WTC11 (cell line): Measurements from ENCODE around the gene LRRC74A. TPM values are rescaled to one million over a fixed set of nuclear protein-coding genes. Genes with fewer than 3 reads are reported as not detected.
A peak's percentile ranks its signal among the peaks of the same experiment; 100 is the strongest.

Experiments
- ATAC-seq: fragments of 200-7000 bp; cut with Tn5 transposase; 2 replicates; pipeline ENCODE4 v1.10.0; 2021; ENCODE audit warnings: mild to moderate bottlenecking, moderate library complexity
- CTCF ChIA-PET: fragments of 300-600 bp; sonication (Branson Sonifier 250); formaldehyde crosslinking; loops from one replicate; lab custom pipeline; 2021; ENCODE audit warnings: antibody characterized with exemption; lab: Charles Lee
- POLR2A ChIA-PET: fragments of 350-600 bp; sonication (Branson Sonifier 250); formaldehyde crosslinking; loops from one replicate; lab custom pipeline; 2021; ENCODE audit warnings: antibody characterized with exemption; lab: Charles Lee
- DNase-seq: peaks from one replicate; pipeline ENCODE4 v3.0.0; 2021; ENCODE audit warnings: low spot score
- H3K27ac Mint-ChIP-seq: 2 replicates; pipeline ENCODE4 v1.8.0; 2021; ENCODE audit warnings: mixed read lengths
- H3K27me3 Mint-ChIP-seq: 2 replicates; pipeline ENCODE4 v1.8.0; 2021; ENCODE audit warnings: low read depth, mild to moderate bottlenecking, moderate library complexity, mixed read lengths
- H3K36me3 Mint-ChIP-seq: 2 replicates; pipeline ENCODE4 v1.8.0; 2021; ENCODE audit warnings: mixed read lengths
- H3K4me1 Mint-ChIP-seq: 2 replicates; pipeline ENCODE4 v1.8.0; 2022; ENCODE audit warnings: mixed read lengths
- H3K4me3 Mint-ChIP-seq: 2 replicates; pipeline ENCODE4 v1.8.0; 2021; ENCODE audit warnings: mild to moderate bottlenecking, moderate library complexity, mixed read lengths
- H3K9me3 Mint-ChIP-seq: 2 replicates; pipeline ENCODE4 v1.8.0; 2021; ENCODE audit warnings: mixed read lengths
- FOXJ3 ChIP-seq: sonication (generic); formaldehyde crosslinking; IDR thresholded peaks from 2 replicates; pipeline ENCODE4 v1.9.0; 2021; ENCODE audit warnings: missing genetic modification reagents, mild to moderate bottlenecking, borderline replicate concordance
- GTF2I ChIP-seq: fragments of 250-450 bp; sonication (Bioruptor Pico); conservative IDR thresholded peaks from 2 replicates; pipeline ENCODE4 v1.4.0; 2021; ENCODE audit warnings: mild to moderate bottlenecking
- HMGA2 ChIP-seq: fragments of 250-450 bp; sonication (Bioruptor Pico); IDR thresholded peaks from 2 replicates; pipeline ENCODE4 v1.4.0; 2021; ENCODE audit warnings: mild to moderate bottlenecking, moderate library complexity
- KAT7 ChIP-seq: sonication (generic); formaldehyde crosslinking; IDR thresholded peaks from 2 replicates; pipeline ENCODE4 v1.8.1; 2023; ENCODE audit warnings: missing genetic modification reagents, mild to moderate bottlenecking, borderline replicate concordance
- NFYB ChIP-seq: sonication (generic); formaldehyde crosslinking; conservative IDR thresholded peaks from 2 replicates; pipeline ENCODE4 v1.8.0; 2022; ENCODE audit warnings: low read depth, missing genetic modification reagents
- NR3C1 ChIP-seq: sonication (generic); formaldehyde crosslinking; conservative IDR thresholded peaks from 2 replicates; pipeline ENCODE4 v1.8.1; 2023; ENCODE audit warnings: low read depth, mild to moderate bottlenecking, missing genetic modification reagents
- SMAD4 ChIP-seq: sonication (generic); formaldehyde crosslinking; IDR thresholded peaks from 2 replicates; pipeline ENCODE4 v1.8.0; 2022; ENCODE audit warnings: mild to moderate bottlenecking, missing genetic modification reagents
- SP1 ChIP-seq: sonication (generic); formaldehyde crosslinking; conservative IDR thresholded peaks from 2 replicates; pipeline ENCODE4 v1.8.1; 2022; ENCODE audit warnings: missing genetic modification reagents
- TEAD1 ChIP-seq: sonication (generic); formaldehyde crosslinking; IDR thresholded peaks from 2 replicates; pipeline ENCODE4 v1.8.0; 2022; ENCODE audit warnings: mild to moderate bottlenecking, missing genetic modification reagents
- ZNF219 ChIP-seq: sonication (generic); formaldehyde crosslinking; IDR thresholded peaks from 2 replicates; pipeline ENCODE4 v1.8.0; 2023; ENCODE audit warnings: missing genetic modification reagents, mild to moderate bottlenecking, borderline replicate concordance
- ZNF416 ChIP-seq: fragments of 250-450 bp; sonication (Bioruptor Pico); IDR thresholded peaks from 2 replicates; pipeline ENCODE4 v1.9.0; 2021; ENCODE audit warnings: mild to moderate bottlenecking, inconsistent platforms
- ZNF423 ChIP-seq: fragments of 250-450 bp; sonication (Bioruptor Pico); IDR thresholded peaks from 2 replicates; pipeline ENCODE4 v2.1.2; 2022; ENCODE audit warnings: mild to moderate bottlenecking, moderate library complexity
- ZNF671 ChIP-seq: fragments of 250-450 bp; sonication (Bioruptor Pico); IDR thresholded peaks from 2 replicates; pipeline ENCODE4 v1.8.0; 2021; ENCODE audit warnings: mild to moderate bottlenecking
- total RNA-seq: library from RNA; stranded (reverse); gene quantifications from 3 replicates; pipeline ENCODE4 v1.2.3, GENCODE V29; 2021
- TF ChIP-seq, protein P1 (sequence below): sonication (generic); formaldehyde crosslinking; IDR thresholded peaks from 2 replicates; pipeline ENCODE4 v1.8.1; 2023; ENCODE audit warnings: mild to moderate bottlenecking, missing genetic modification reagents
- TF ChIP-seq, protein P2 (sequence below): sonication (generic); formaldehyde crosslinking; IDR thresholded peaks from 2 replicates; pipeline ENCODE4 v1.8.1; 2022; ENCODE audit warnings: low read depth, missing genetic modification reagents, borderline replicate concordance
- TF ChIP-seq, protein P3 (sequence below): sonication (generic); formaldehyde crosslinking; conservative IDR thresholded peaks from 2 replicates; pipeline ENCODE4 v1.8.1; 2023; ENCODE audit warnings: mild to moderate bottlenecking, low read depth, missing genetic modification reagents, moderate library complexity
- TF ChIP-seq, protein P4 (sequence below): fragments of 250-450 bp; sonication (Bioruptor Pico); IDR thresholded peaks from 2 replicates; pipeline ENCODE4 v2.1.2; 2022; ENCODE audit warnings: mild to moderate bottlenecking, moderate library complexity
- TF ChIP-seq, protein P5 (sequence below): sonication (generic); formaldehyde crosslinking; IDR thresholded peaks from 2 replicates; pipeline ENCODE4 v1.8.1; 2022; ENCODE audit warnings: mild to moderate bottlenecking, missing genetic modification reagents, moderate library complexity, borderline replicate concordance
- TF ChIP-seq, protein P6 (sequence below): sonication (generic); formaldehyde crosslinking; IDR thresholded peaks from 2 replicates; pipeline ENCODE4 v1.8.1; 2023; ENCODE audit warnings: mild to moderate bottlenecking, missing genetic modification reagents

LRRC74A gene
- total RNA-seq, 1 experiment from 2014 or later = not detected

DNA sequence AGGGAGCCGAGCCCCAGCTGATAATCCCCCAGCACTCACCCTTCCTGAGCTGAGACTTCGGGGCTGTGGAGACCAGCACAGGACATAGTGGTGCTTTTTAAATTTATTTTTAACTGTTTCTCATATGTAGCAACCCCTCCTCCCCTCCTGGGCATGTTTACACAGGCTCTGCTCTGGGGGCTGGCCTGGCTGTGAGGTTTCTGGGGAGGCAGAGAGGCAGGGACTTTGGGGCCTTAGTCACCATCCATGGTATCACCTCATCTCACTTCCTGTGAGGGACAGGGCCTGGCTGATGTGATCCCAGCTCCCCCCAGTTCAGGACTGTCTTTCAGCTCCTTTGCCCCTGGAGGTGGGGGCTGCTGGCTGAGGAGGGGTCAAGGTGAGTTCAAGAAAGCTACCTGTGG lies 44.6 kb upstream of the LRRC74A start (continued):
- TF ChIP-seq KAT7 = no peak
- no peak for TF ChIP-seq ZNF671 (CRISPR knock-in tag)
- TF ChIP-seq, all 79 proteins: peak for 0

DNA sequence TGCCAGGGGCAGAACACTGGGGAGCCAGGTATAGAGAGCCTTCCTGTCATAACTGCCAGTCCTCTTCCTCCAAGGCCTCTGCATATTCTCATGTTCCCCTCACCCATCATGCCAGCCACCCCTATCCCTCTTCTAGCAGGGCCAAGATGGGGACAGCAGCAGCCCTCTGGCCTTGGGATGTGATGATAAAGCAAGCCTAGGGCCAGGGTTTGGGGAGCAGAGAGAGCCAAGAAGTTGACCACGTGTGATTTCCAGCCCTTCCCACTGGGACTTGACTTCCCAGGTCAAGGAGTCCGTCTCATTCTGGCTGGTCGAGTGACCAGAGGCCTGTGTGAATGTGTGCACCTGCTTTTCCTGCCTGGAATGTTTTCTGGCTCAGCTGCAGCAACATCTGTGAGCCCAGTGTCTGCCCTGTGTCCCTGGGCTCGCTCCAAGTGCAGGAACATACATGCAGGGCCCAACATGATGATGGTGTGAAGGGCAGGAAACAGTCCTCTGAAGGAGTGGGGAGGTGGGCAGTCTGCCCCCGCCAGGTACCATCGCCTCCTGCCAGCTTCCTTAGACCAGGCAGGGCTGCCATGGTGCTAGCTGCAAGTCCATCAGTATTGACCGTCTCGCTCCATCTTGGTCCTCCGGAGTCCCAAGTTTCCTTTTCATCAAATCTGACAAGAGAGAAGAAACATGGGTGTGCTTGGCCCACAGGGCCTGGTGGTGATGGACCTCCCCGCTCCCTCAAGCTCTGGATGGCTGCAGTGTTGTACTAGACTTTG lies 43.9 kb upstream of the LRRC74A start:
- TF ChIP-seq, protein P1, sequence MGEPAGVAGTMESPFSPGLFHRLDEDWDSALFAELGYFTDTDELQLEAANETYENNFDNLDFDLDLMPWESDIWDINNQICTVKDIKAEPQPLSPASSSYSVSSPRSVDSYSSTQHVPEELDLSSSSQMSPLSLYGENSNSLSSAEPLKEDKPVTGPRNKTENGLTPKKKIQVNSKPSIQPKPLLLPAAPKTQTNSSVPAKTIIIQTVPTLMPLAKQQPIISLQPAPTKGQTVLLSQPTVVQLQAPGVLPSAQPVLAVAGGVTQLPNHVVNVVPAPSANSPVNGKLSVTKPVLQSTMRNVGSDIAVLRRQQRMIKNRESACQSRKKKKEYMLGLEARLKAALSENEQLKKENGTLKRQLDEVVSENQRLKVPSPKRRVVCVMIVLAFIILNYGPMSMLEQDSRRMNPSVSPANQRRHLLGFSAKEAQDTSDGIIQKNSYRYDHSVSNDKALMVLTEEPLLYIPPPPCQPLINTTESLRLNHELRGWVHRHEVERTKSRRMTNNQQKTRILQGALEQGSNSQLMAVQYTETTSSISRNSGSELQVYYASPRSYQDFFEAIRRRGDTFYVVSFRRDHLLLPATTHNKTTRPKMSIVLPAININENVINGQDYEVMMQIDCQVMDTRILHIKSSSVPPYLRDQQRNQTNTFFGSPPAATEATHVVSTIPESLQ = no peak
- TF ChIP-seq, protein P2, sequence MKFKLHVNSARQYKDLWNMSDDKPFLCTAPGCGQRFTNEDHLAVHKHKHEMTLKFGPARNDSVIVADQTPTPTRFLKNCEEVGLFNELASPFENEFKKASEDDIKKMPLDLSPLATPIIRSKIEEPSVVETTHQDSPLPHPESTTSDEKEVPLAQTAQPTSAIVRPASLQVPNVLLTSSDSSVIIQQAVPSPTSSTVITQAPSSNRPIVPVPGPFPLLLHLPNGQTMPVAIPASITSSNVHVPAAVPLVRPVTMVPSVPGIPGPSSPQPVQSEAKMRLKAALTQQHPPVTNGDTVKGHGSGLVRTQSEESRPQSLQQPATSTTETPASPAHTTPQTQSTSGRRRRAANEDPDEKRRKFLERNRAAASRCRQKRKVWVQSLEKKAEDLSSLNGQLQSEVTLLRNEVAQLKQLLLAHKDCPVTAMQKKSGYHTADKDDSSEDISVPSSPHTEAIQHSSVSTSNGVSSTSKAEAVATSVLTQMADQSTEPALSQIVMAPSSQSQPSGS = no peak
- no peak for TF ChIP-seq ZNF416 (CRISPR knock-in tag)
- no peak for TF ChIP-seq NFYB (CRISPR knock-in tag)
- no peak for TF ChIP-seq ZNF219 (CRISPR knock-in tag)
- TF ChIP-seq GTF2I = no peak
- DNase-seq (no peak), ATAC-seq (no peak)
- no peak overlapping the region for H3K4me3 Mint-ChIP-seq
- CTCF ChIA-PET = interaction anchor here (1.6 to 3.8 kb wide), 4 partner anchors 10 to 73 kb away, joined by 3 to 124 read pairs (median 29); no protein-coding TSS in a partner anchor
- H3K9me3 Mint-ChIP-seq = no peaks in the 10 kb centered on the region
- peaks cover 3% of the 10 kb centered on the region; the same call in 1 of the 2 replicates for H3K4me1 Mint-ChIP-seq
- peaks cover 14% of the 10 kb centered on the region for H3K36me3 Mint-ChIP-seq
- POLR2A ChIA-PET = no interaction called here
- no peak overlapping the region for H3K27ac Mint-ChIP-seq
- H3K27me3 Mint-ChIP-seq = peaks cover 2% of the 10 kb centered on the region; the same call in 1 of the 2 replicates

DNA sequence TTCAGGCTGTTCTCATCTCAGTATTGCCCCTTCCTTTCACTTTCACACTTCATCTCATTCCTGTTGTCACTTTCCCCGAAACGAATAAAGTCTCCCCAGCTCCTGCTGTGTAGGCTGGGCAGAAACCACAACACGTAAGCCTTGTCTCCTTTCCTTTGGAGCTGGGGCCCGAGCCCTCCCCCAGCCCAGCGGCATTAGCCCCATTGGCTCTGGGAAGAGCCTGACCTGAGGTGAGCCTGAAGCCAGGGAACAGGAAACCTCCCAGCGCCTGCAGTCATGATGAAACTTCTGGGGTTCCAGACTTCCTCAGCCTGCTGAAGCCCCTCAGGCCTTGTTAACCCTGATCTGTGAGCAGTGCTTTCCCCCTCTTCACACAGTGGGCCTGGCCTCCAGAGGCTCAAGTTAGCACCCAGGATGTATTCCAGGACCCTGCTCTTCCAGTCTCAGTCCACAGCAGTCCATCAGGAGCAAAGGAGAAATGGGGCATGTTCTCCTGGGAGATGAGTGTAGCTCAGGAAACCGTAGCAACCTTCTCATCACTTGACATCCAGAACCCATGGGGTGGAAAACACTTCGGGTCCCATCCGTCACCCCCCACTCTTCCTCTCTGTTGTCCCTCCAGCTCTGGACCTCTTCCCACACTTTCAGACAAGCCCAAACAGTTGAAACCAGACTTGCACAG lies 43.2 kb upstream of the LRRC74A start:
- CTCF ChIA-PET = interaction anchor here (3.7 to 3.8 kb wide), 2 partner anchors 11 to 73 kb away, joined by 46 to 124 read pairs; no protein-coding TSS in a partner anchor
- Mint-ChIP-seq H3K27me3 (peaks cover 2% of the 10 kb centered on the region; the same call in 1 of the 2 replicates), H3K4me3 (no peak overlapping the region), H3K36me3 (peaks cover 19% of the 10 kb centered on the region), H3K4me1 (peaks cover 3% of the 10 kb centered on the region; the same call in 1 of the 2 replicates), H3K9me3 (no peaks in the 10 kb centered on the region), H3K27ac (peak overlapping the region; percentile 43)
- ATAC-seq (0 out of 2 replicates have a peak, but pooled peaks have one; percentile 6), DNase-seq (no peak)
- POLR2A ChIA-PET = no interaction called here
- TF ChIP-seq HMGA2 (CRISPR knock-in tag) = no peak
- TF ChIP-seq SP1 = no peak
- no peak for TF ChIP-seq ZNF423 (CRISPR knock-in tag)
- TF ChIP-seq, protein P2 = no peak
- TF ChIP-seq SMAD4 (CRISPR knock-in tag) = no peak
- no peak for TF ChIP-seq ZNF416 (CRISPR knock-in tag)
- TF ChIP-seq, protein P3, sequence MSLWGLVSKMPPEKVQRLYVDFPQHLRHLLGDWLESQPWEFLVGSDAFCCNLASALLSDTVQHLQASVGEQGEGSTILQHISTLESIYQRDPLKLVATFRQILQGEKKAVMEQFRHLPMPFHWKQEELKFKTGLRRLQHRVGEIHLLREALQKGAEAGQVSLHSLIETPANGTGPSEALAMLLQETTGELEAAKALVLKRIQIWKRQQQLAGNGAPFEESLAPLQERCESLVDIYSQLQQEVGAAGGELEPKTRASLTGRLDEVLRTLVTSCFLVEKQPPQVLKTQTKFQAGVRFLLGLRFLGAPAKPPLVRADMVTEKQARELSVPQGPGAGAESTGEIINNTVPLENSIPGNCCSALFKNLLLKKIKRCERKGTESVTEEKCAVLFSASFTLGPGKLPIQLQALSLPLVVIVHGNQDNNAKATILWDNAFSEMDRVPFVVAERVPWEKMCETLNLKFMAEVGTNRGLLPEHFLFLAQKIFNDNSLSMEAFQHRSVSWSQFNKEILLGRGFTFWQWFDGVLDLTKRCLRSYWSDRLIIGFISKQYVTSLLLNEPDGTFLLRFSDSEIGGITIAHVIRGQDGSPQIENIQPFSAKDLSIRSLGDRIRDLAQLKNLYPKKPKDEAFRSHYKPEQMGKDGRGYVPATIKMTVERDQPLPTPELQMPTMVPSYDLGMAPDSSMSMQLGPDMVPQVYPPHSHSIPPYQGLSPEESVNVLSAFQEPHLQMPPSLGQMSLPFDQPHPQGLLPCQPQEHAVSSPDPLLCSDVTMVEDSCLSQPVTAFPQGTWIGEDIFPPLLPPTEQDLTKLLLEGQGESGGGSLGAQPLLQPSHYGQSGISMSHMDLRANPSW = no peak
- TF ChIP-seq, protein P4, sequence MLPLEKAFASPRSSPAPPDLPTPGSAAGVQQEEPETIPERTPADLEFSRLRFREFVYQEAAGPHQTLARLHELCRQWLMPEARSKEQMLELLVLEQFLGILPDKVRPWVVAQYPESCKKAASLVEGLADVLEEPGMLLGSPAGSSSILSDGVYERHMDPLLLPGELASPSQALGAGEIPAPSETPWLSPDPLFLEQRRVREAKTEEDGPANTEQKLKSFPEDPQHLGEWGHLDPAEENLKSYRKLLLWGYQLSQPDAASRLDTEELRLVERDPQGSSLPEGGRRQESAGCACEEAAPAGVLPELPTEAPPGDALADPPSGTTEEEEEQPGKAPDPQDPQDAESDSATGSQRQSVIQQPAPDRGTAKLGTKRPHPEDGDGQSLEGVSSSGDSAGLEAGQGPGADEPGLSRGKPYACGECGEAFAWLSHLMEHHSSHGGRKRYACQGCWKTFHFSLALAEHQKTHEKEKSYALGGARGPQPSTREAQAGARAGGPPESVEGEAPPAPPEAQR = no peak
- no peak for TF ChIP-seq GTF2I
- no peak for TF ChIP-seq FOXJ3 (CRISPR knock-in tag)
- no peak for TF ChIP-seq NR3C1 (CRISPR knock-in tag)
- TF ChIP-seq, protein P5, sequence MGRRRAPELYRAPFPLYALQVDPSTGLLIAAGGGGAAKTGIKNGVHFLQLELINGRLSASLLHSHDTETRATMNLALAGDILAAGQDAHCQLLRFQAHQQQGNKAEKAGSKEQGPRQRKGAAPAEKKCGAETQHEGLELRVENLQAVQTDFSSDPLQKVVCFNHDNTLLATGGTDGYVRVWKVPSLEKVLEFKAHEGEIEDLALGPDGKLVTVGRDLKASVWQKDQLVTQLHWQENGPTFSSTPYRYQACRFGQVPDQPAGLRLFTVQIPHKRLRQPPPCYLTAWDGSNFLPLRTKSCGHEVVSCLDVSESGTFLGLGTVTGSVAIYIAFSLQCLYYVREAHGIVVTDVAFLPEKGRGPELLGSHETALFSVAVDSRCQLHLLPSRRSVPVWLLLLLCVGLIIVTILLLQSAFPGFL = no peak
- TF ChIP-seq TEAD1 (CRISPR knock-in tag) = no peak
- TF ChIP-seq, protein P6, sequence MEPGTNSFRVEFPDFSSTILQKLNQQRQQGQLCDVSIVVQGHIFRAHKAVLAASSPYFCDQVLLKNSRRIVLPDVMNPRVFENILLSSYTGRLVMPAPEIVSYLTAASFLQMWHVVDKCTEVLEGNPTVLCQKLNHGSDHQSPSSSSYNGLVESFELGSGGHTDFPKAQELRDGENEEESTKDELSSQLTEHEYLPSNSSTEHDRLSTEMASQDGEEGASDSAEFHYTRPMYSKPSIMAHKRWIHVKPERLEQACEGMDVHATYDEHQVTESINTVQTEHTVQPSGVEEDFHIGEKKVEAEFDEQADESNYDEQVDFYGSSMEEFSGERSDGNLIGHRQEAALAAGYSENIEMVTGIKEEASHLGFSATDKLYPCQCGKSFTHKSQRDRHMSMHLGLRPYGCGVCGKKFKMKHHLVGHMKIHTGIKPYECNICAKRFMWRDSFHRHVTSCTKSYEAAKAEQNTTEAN (CRISPR knock-in tag) = no peak
